A673 (cell line): ENCODE data around the gene ASTN2. TPM values are rescaled to one million over a fixed set of nuclear protein-coding genes. Genes with fewer than 3 reads are reported as not detected.

ENCODE experiments used
- BruUV-seq: library from RNA; stranded (reverse); fragments of 400-500 nt; replicated peaks from 2 replicates; lab custom pipeline; 2021; lab: Mats Ljungman, UMichigan
- CTCF ChIA-PET: fragments of 300-600 bp; sonication (Branson Sonifier 250); formaldehyde crosslinking; loops from one replicate; lab custom pipeline; 2022; ENCODE audit warnings: antibody characterized with exemption; lab: Charles Lee
- POLR2A ChIA-PET: fragments of 300-600 bp; sonication (Branson Sonifier 250); formaldehyde crosslinking; loops from one replicate; lab custom pipeline; 2022; ENCODE audit warnings: antibody characterized with exemption; ENCODE audit not compliant: low non-redundant PET; lab: Charles Lee
- DNase-seq: peaks from one replicate; pipeline ENCODE4 v3.0.0-alpha.2; 2015; ENCODE audit warnings: low spot score
- H3K27ac ChIP-seq: fragments of 200-600 bp; sonication (generic); 2 replicates; pipeline ENCODE4 v1.5.1; 2016; ENCODE audit warnings: mixed run types, low read depth, mild to moderate bottlenecking, mixed read lengths, antibody characterized with exemption, low read length; ENCODE audit not compliant: poor library complexity, severe bottlenecking
- H3K27me3 ChIP-seq: fragments of 200-600 bp; sonication (generic); replicated peaks from 2 replicates; pipeline ENCODE4 v1.6.1; 2017; ENCODE audit warnings: mixed run types, low read depth, mild to moderate bottlenecking, mixed read lengths, antibody characterized with exemption, low read length; ENCODE audit not compliant: insufficient read depth, poor library complexity
- H3K36me3 ChIP-seq: fragments of 200-600 bp; sonication (generic); 2 replicates; pipeline ENCODE4 v1.6.1; 2016; ENCODE audit warnings: mixed run types, mild to moderate bottlenecking, mixed read lengths, antibody characterized with exemption, low read length; ENCODE audit not compliant: insufficient read depth, poor library complexity, severe bottlenecking
- H3K4me1 ChIP-seq: fragments of 200-600 bp; sonication (generic); 2 replicates; pipeline ENCODE4 v1.6.1; 2017; ENCODE audit warnings: mixed run types, mild to moderate bottlenecking, mixed read lengths, antibody characterized with exemption, low read length; ENCODE audit not compliant: insufficient read depth, poor library complexity, severe bottlenecking
- H3K4me3 ChIP-seq: fragments of 200-600 bp; sonication (generic); 2 replicates; pipeline ENCODE4 v1.5.1; 2016; ENCODE audit warnings: low read depth, mixed run types, mild to moderate bottlenecking, mixed read lengths, low read length; ENCODE audit not compliant: poor library complexity, severe bottlenecking
- H3K9me3 ChIP-seq: fragments of 200-600 bp; sonication (generic); 2 replicates; pipeline ENCODE4 v1.6.1; 2016; ENCODE audit warnings: mixed run types, low read depth, mild to moderate bottlenecking, mixed read lengths, antibody characterized with exemption, low read length; ENCODE audit not compliant: poor library complexity, severe bottlenecking
- EZH2 ChIP-seq: fragments of 200-600 bp; sonication (generic); IDR thresholded peaks from 2 replicates; pipeline ENCODE4 v1.6.1; 2017; ENCODE audit warnings: borderline replicate concordance, low read depth, mild to moderate bottlenecking, mixed read lengths, antibody characterized with exemption, low read length; ENCODE audit not compliant: poor library complexity, severe bottlenecking
- intact Hi-C: fragments of 100-400 bp; cut with micrococcal nuclease; formaldehyde crosslinking; loops from one replicate; pipeline ENCODE4 v1.10.0; 2022; ENCODE audit not compliant: unreplicated experiment
- total RNA-seq: library from RNA; stranded (reverse); gene quantifications from 2 replicates; pipeline ENCODE4 v1.2.3, GENCODE V29; 2021
- TF ChIP-seq, protein P1 (sequence below): fragments of 300-800, 200-600 bp; sonication (generic); conservative IDR thresholded peaks from 2 replicates; pipeline ENCODE4 v1.5.1; 2017; ENCODE audit warnings: low read depth, mild to moderate bottlenecking, antibody characterized with exemption, low read length, moderate library complexity, mixed read lengths

The ASTN2 gene
- total RNA-seq, 1 experiment from 2014 or later: 3.4 TPM

DNA sequence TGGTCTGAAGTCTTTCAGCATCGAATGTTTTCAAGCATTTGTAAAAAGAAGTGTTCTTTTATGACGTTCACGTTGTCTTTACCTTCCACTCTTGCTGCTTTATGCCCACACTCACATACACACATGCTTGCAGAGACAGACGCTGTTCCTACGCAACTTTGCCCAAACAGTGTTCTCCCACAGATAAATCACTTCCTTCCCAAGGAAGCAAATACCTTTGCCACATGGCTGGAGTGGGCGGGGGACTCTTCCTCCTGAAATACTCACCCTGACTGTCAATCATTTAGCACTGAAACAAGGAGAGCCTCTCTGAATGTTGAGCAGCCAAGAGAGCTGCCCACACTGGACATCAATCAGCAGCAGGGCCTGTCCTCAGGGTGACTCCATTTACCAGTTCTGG lies 22.4 kb upstream of the ASTN2 start:
- no TSS peak for BruUV-seq
- no peaks in the 10 kb centered on the region for H3K27me3 ChIP-seq
- no peak for DNase-seq
- H3K36me3 ChIP-seq: no peaks in the 10 kb centered on the region
- no peak for TF ChIP-seq EZH2
- TF ChIP-seq, protein P1, sequence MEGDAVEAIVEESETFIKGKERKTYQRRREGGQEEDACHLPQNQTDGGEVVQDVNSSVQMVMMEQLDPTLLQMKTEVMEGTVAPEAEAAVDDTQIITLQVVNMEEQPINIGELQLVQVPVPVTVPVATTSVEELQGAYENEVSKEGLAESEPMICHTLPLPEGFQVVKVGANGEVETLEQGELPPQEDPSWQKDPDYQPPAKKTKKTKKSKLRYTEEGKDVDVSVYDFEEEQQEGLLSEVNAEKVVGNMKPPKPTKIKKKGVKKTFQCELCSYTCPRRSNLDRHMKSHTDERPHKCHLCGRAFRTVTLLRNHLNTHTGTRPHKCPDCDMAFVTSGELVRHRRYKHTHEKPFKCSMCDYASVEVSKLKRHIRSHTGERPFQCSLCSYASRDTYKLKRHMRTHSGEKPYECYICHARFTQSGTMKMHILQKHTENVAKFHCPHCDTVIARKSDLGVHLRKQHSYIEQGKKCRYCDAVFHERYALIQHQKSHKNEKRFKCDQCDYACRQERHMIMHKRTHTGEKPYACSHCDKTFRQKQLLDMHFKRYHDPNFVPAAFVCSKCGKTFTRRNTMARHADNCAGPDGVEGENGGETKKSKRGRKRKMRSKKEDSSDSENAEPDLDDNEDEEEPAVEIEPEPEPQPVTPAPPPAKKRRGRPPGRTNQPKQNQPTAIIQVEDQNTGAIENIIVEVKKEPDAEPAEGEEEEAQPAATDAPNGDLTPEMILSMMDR: no peak
- no peak overlapping the region for H3K4me3 ChIP-seq
- no peaks in the 10 kb centered on the region for H3K4me1 ChIP-seq
- no peaks in the 10 kb centered on the region for H3K9me3 ChIP-seq
- H3K27ac ChIP-seq: no peak overlapping the region
- ChIA-PET CTCF (no interaction called here), POLR2A (no interaction called here)
- intact Hi-C loops: no loop called here

DNA sequence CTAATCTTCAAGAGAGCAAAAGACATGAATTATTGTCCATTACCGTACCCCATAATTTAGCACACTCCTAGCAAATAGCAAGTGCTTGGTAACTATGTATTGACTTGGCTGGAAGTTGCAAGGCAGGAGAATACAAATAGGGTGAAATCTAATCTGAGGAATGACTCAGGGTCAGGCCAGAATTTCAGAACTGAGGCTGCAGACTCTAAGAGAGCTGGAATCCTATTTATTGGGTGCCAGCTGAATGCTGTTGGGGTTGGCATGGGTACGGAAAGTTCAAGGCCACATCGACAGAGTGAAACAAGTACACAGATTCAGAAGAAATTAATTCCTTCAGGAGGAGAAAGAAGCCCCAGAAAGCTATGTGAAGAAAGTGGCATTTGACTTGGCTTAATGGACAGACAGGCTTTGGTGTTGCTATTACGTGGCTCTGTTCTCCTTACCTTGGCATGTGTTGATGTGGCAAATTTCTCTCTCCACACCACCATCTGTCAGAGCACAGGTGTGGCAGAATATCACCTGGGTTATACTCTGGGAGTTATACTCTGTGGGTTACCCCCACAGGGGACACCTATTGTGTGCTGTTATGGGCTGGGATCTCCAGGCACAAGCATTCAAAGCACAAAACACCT lies 20.9 kb upstream of the ASTN2 start:
- no TSS peak for BruUV-seq
- POLR2A ChIA-PET: no interaction called here
- DNase-seq: no peak
- H3K27me3 ChIP-seq: no peaks in the 10 kb centered on the region
- intact Hi-C loops: no loop called here
- no peak overlapping the region for H3K4me3 ChIP-seq
- no peaks in the 10 kb centered on the region for H3K36me3 ChIP-seq
- TF ChIP-seq, protein P1: no peak
- TF ChIP-seq EZH2: no peak
- H3K27ac ChIP-seq: no peak overlapping the region
- CTCF ChIA-PET: no interaction called here
- H3K4me1 ChIP-seq: no peaks in the 10 kb centered on the region
- no peaks in the 10 kb centered on the region for H3K9me3 ChIP-seq

DNA sequence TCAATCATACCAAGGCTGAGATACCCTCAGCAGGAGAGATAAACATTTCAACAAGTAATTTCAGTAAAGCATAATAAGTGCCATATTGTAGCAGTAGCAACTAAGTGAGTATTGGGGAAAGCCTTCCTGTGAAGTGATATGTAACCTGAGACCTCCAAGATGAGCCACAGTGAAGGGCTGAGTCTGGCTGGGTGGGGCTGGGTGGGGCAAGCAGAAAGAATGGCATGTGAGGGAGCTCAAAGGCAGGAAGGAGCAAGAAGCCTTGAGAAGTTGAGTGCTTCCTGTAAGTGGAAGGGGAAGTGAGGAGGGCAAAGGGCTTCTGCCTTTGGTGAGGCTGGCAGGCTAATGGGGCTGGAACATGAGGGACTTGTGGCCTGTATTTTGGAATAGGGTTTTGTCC lies 19.7 kb upstream of the ASTN2 start:
- no peak for TF ChIP-seq EZH2
- TF ChIP-seq, protein P1: no peak

More for the DNA sequence above, 19.7 kb upstream of the ASTN2 start:
- ChIA-PET CTCF (no interaction called here), POLR2A (no interaction called here)
- Histone ChIP-seq H3K4me3 (no peak overlapping the region), H3K9me3 (no peaks in the 10 kb centered on the region), H3K27me3 (no peaks in the 10 kb centered on the region), H3K36me3 (no peaks in the 10 kb centered on the region), H3K4me1 (no peaks in the 10 kb centered on the region), H3K27ac (no peak overlapping the region)
- DNase-seq: no peak
- BruUV-seq: no TSS peak
- intact Hi-C loops: no loop called here
